Neural progenitor cell (in vitro differentiated cells): ENCODE data around the gene NIBAN1. TPM values are rescaled to one million over a fixed set of nuclear protein-coding genes. Genes with fewer than 3 reads are reported as not detected.

ENCODE experiments used
- DNase-seq: peaks from one replicate; pipeline ENCODE4 v3.0.0-alpha.2; 2016; ENCODE audit warnings: low spot score
- H2AFZ ChIP-seq: fragments of 200-600 bp; sonication (generic); replicated peaks from 2 replicates; pipeline ENCODE4 v1.6.1; 2016; ENCODE audit warnings: antibody characterized with exemption
- H3F3A ChIP-seq: fragments of 200-600 bp; sonication (generic); 2 replicates; pipeline ENCODE4 v1.6.1; 2016; ENCODE audit warnings: antibody characterized with exemption, low read depth
- H3K27ac ChIP-seq: fragments of 200-600 bp; sonication (generic); 2 replicates; pipeline ENCODE4 v1.5.1; 2016; ENCODE audit warnings: mild to moderate bottlenecking
- H3K27me3 ChIP-seq: fragments of 200-600 bp; sonication (generic); 2 replicates; pipeline ENCODE4 v1.6.1; 2016; ENCODE audit warnings: mild to moderate bottlenecking, moderate library complexity
- H3K36me3 ChIP-seq: fragments of 200-600 bp; sonication (generic); 2 replicates; pipeline ENCODE4 v1.5.1; 2016
- H3K4me1 ChIP-seq: fragments of 200-600 bp; sonication (generic); 2 replicates; pipeline ENCODE4 v1.6.1; 2016; ENCODE audit warnings: mixed run types
- H3K4me2 ChIP-seq: fragments of 200-600 bp; sonication (generic); 2 replicates; pipeline ENCODE4 v1.6.1; 2016
- H3K4me3 ChIP-seq: fragments of 200-600 bp; sonication (generic); 2 replicates; pipeline ENCODE4 v1.5.1; 2016
- H3K79me2 ChIP-seq: fragments of 200-600 bp; sonication (generic); 2 replicates; pipeline ENCODE4 v1.6.1; 2016; ENCODE audit warnings: low read depth
- H3K9ac ChIP-seq: fragments of 200-600 bp; sonication (generic); 2 replicates; pipeline ENCODE4 v1.6.1; 2016
- H3K9me3 ChIP-seq: fragments of 200-600 bp; sonication (generic); 2 replicates; pipeline ENCODE4 v1.5.1; 2016; ENCODE audit warnings: low read depth
- H4K20me1 ChIP-seq: fragments of 200-600 bp; sonication (generic); 2 replicates; pipeline ENCODE4 v1.6.1; 2016; ENCODE audit warnings: low read depth
- H3K27ac Mint-ChIP-seq: 3 replicates; pipeline ENCODE4 v1.8.0; 2021; ENCODE audit warnings: mixed read lengths
- H3K27me3 Mint-ChIP-seq: 2 replicates; pipeline ENCODE4 v1.8.0; 2022; ENCODE audit warnings: low read depth, mild to moderate bottlenecking, inconsistent platforms, moderate library complexity, mixed read lengths; ENCODE audit not compliant: insufficient read depth
- H3K36me3 Mint-ChIP-seq: 3 replicates; pipeline ENCODE4 v1.8.0; 2021; ENCODE audit warnings: mixed read lengths
- H3K4me1 Mint-ChIP-seq: 3 replicates; pipeline ENCODE4 v1.8.0; 2021; ENCODE audit warnings: mixed read lengths
- H3K4me3 Mint-ChIP-seq: 3 replicates; pipeline ENCODE4 v1.8.0; 2021; ENCODE audit warnings: mild to moderate bottlenecking, moderate library complexity, mixed read lengths
- H3K9me3 Mint-ChIP-seq: 3 replicates; pipeline ENCODE4 v1.8.0; 2020; ENCODE audit warnings: mixed read lengths
- CTCF ChIP-seq: fragments of 200-600 bp; sonication (generic); IDR thresholded peaks from 2 replicates; pipeline ENCODE4 v1.5.1; 2017; ENCODE audit warnings: antibody characterized with exemption, mild to moderate bottlenecking
- EZH2 ChIP-seq: fragments of 200-600 bp; sonication (generic); IDR thresholded peaks from 2 replicates; pipeline ENCODE4 v1.6.1; 2017; ENCODE audit warnings: antibody characterized with exemption, mild to moderate bottlenecking, moderate library complexity
- EZH2phosphoT487 ChIP-seq: fragments of 200-600 bp; sonication (generic); IDR thresholded peaks from 2 replicates; pipeline ENCODE4 v1.6.1; 2017; ENCODE audit warnings: antibody characterized with exemption
- total RNA-seq: library from RNA; depleted of rRNA; stranded (reverse); fragments of >200 nt; gene quantifications from 2 replicates; pipeline ENCODE4 v1.2.3, GENCODE V29; 2015; ENCODE audit warnings: low replicate concordance

NIBAN1 gene
- total RNA-seq, 1 donor from 2014 or later, result 0.36 TPM

- H3K9me3 ChIP-seq, result no peaks in the 10 kb centered on the region
- no peaks in the 10 kb centered on the region for H3F3A ChIP-seq
- H3K4me2 ChIP-seq, result no peak overlapping the region
- H3K79me2 ChIP-seq, result no peaks in the 10 kb centered on the region
- no peaks in the 10 kb centered on the region for H4K20me1 ChIP-seq
- H3K27me3 ChIP-seq, result peaks cover 2% of the 10 kb centered on the region
- H3K36me3 ChIP-seq, result no peaks in the 10 kb centered on the region
- TF ChIP-seq EZH2phosphoT487 (no peak), CTCF (no peak), EZH2 (no peak)
- H3K4me1 Mint-ChIP-seq, result no peaks in the 10 kb centered on the region
- H3K27ac Mint-ChIP-seq, result no peak overlapping the region
- no peak overlapping the region for H3K9ac ChIP-seq
- no peak overlapping the region for H2AFZ ChIP-seq
- no peak overlapping the region for H3K4me3 Mint-ChIP-seq
- H3K27ac ChIP-seq, result no peak overlapping the region
- H3K27me3 Mint-ChIP-seq, result peaks cover 2% of the 10 kb centered on the region
- no peak for DNase-seq
- no peaks in the 10 kb centered on the region for H3K9me3 Mint-ChIP-seq
- H3K4me1 ChIP-seq, result no peaks in the 10 kb centered on the region
- H3K4me3 ChIP-seq, result no peak overlapping the region
- no peaks in the 10 kb centered on the region for H3K36me3 Mint-ChIP-seq
Observed at GRCh38 chr1:184965944-184966860, 8.1 kb downstream of the NIBAN1 start.

GRCh38 chr1:184965439-184965838 is 8.9 kb downstream of the NIBAN1 start:
- no peak overlapping the region for H3K4me3 ChIP-seq
- Mint-ChIP-seq H3K4me3 (no peak overlapping the region), H3K36me3 (no peaks in the 10 kb centered on the region), H3K4me1 (no peaks in the 10 kb centered on the region), H3K27ac (no peak overlapping the region), H3K9me3 (no peaks in the 10 kb centered on the region), H3K27me3 (peaks cover 2% of the 10 kb centered on the region)
- no peaks in the 10 kb centered on the region for H4K20me1 ChIP-seq
- no peaks in the 10 kb centered on the region for H3K27me3 ChIP-seq
- H3K9me3 ChIP-seq, result no peaks in the 10 kb centered on the region
- H3K79me2 ChIP-seq, result no peaks in the 10 kb centered on the region
- no peaks in the 10 kb centered on the region for H3K4me1 ChIP-seq
- no peak overlapping the region for H3K9ac ChIP-seq
- H3K36me3 ChIP-seq, result no peaks in the 10 kb centered on the region
- no peak overlapping the region for H3K4me2 ChIP-seq
- no peak for DNase-seq
- no peak overlapping the region for H2AFZ ChIP-seq
- no peak overlapping the region for H3K27ac ChIP-seq
- no peaks in the 10 kb centered on the region for H3F3A ChIP-seq
- TF ChIP-seq CTCF, result no peak
- TF ChIP-seq EZH2, result no peak
- TF ChIP-seq EZH2phosphoT487, result no peak

- H3K27me3 ChIP-seq, result no peaks in the 10 kb centered on the region
- H3K36me3 ChIP-seq, result no peaks in the 10 kb centered on the region
- TF ChIP-seq EZH2, result no peak
- TF ChIP-seq CTCF, result no peak
- TF ChIP-seq EZH2phosphoT487, result no peak
- no peak overlapping the region for H3K9ac ChIP-seq
- Mint-ChIP-seq H3K27me3 (peaks cover 5% of the 10 kb centered on the region), H3K4me1 (no peaks in the 10 kb centered on the region), H3K4me3 (no peak overlapping the region), H3K27ac (no peak overlapping the region), H3K36me3 (no peaks in the 10 kb centered on the region), H3K9me3 (no peaks in the 10 kb centered on the region)
- peaks cover 7% of the 10 kb centered on the region for H3K4me1 ChIP-seq
- H2AFZ ChIP-seq, result no peak overlapping the region
- H3K9me3 ChIP-seq, result no peaks in the 10 kb centered on the region
- H3K79me2 ChIP-seq, result no peaks in the 10 kb centered on the region
- H3K4me3 ChIP-seq, result no peak overlapping the region
- H4K20me1 ChIP-seq, result no peaks in the 10 kb centered on the region
- no peak overlapping the region for H3K4me2 ChIP-seq
- DNase-seq, result no peak
- H3F3A ChIP-seq, result no peaks in the 10 kb centered on the region
- no peak overlapping the region for H3K27ac ChIP-seq
Observed at GRCh38 chr1:184959626-184960025, 14.7 kb downstream of the NIBAN1 start.
